HG03135 (cell line): ENCODE results near the gene GLCCI1.
"Not testable (repeated sequence)": the region's sequence is repeated elsewhere in the genome, so short reads cannot be mapped to it uniquely, and the experiment has no call there.

Experiments
- ATAC-seq: cut with Tn5 transposase; IDR thresholded peaks from one replicate; pipeline ENCODE4 v1.9.1; 2021; ENCODE audit warnings: mild to moderate bottlenecking, moderate library complexity; ENCODE audit not compliant: unreplicated experiment

Gene GLCCI1

GRCh38 chr7:8042796-8043535, 74.4 kb downstream of the GLCCI1 start:
- ATAC-seq = no peak

GRCh38 chr7:8044761-8045430, 76.3 kb downstream of the GLCCI1 start:
- ATAC-seq = no peak

GRCh38 chr7:8048067-8048466, 79.5 kb downstream of the GLCCI1 start:
- not testable (repeated sequence) for ATAC-seq

GRCh38 chr7:8051373-8051772, 82.8 kb downstream of the GLCCI1 start:
- ATAC-seq = no peak

- no peak for ATAC-seq
Observed at GRCh38 chr7:8051998-8052397, 83.4 kb downstream of the GLCCI1 start.

- ATAC-seq = no peak
Observed at GRCh38 chr7:8052824-8053223, 84.2 kb downstream of the GLCCI1 start.

GRCh38 chr7:8056439-8056838, 87.8 kb downstream of the GLCCI1 start:
- ATAC-seq = no peak

GRCh38 chr7:8057566-8057965, 89.0 kb downstream of the GLCCI1 start:
- ATAC-seq = no peak

GRCh38 chr7:8058322-8058721, 89.7 kb downstream of the GLCCI1 start:
- ATAC-seq = no peak

GRCh38 chr7:8058852-8059251, 90.3 kb downstream of the GLCCI1 start:
- no peak for ATAC-seq

GRCh38 chr7:8060241-8060640, 91.6 kb downstream of the GLCCI1 start:
- ATAC-seq = no peak

- not testable (repeated sequence) for ATAC-seq
Observed at GRCh38 chr7:8063300-8063699, 94.7 kb downstream of the GLCCI1 start.

GRCh38 chr7:8063706-8064297, 95.2 kb downstream of the GLCCI1 start:
- no peak for ATAC-seq

- no peak for ATAC-seq
Observed at GRCh38 chr7:8064828-8065227, 96.2 kb downstream of the GLCCI1 start.

- no peak for ATAC-seq
Observed at GRCh38 chr7:8065356-8065813, 96.8 kb downstream of the GLCCI1 start.

- no peak for ATAC-seq
Observed at GRCh38 chr7:8068892-8069686, 100.5 kb downstream of the GLCCI1 start.

- no peak for ATAC-seq
Observed at GRCh38 chr7:8070451-8071180, 102.0 kb downstream of the GLCCI1 start.

GRCh38 chr7:8078418-8078817, 109.8 kb downstream of the GLCCI1 start:
- no peak for ATAC-seq

GRCh38 chr7:8082762-8083161, 114.2 kb downstream of the GLCCI1 start:
- ATAC-seq = no peak

GRCh38 chr7:8084836-8085235, 116.2 kb downstream of the GLCCI1 start:
- no peak for ATAC-seq

- no peak for ATAC-seq
Observed at GRCh38 chr7:8085420-8085819, 116.8 kb downstream of the GLCCI1 start.
